ENCODE results near the gene PLOD1.
"Not testable (repeated sequence)": the region's sequence is repeated elsewhere in the genome, so short reads cannot be mapped to it uniquely, and the experiment has no call there.

PLOD1 gene

DNA sequence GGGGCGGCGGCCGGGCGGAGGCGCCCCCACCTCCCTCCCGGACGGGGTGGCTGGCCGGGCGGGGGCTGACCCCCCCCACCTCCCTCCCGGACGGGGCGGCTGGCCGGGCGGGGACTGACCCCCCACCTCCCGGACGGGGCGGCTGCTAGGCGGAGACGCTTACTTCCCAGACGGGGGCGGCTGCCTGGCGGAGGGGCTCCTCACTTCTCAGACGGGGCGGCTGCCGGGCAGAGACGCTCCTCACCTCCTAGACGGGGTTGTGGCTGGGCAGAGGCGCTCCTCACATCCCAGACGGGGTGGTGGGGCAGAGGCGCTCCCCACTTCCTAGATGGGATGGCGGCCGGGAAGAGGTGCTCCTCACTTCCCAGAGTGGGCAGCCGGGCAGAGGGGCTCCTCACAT, 73.8 kb downstream of the PLOD1 start:
- not testable (repeated sequence) for DNase-seq

GRCh38 chr1:12009318-12009947, 74.9 kb downstream of the PLOD1 start:
- no peak for DNase-seq

GRCh38 chr1:12010746-12011570, 76.4 kb downstream of the PLOD1 start:
- no peak for DNase-seq

GRCh38 chr1:12011998-12012397, 77.5 kb downstream of the PLOD1 start:
- DNase-seq = no peak

GRCh38 chr1:12012560-12013316, 78.2 kb downstream of the PLOD1 start:
- DNase-seq = no peak

DNA sequence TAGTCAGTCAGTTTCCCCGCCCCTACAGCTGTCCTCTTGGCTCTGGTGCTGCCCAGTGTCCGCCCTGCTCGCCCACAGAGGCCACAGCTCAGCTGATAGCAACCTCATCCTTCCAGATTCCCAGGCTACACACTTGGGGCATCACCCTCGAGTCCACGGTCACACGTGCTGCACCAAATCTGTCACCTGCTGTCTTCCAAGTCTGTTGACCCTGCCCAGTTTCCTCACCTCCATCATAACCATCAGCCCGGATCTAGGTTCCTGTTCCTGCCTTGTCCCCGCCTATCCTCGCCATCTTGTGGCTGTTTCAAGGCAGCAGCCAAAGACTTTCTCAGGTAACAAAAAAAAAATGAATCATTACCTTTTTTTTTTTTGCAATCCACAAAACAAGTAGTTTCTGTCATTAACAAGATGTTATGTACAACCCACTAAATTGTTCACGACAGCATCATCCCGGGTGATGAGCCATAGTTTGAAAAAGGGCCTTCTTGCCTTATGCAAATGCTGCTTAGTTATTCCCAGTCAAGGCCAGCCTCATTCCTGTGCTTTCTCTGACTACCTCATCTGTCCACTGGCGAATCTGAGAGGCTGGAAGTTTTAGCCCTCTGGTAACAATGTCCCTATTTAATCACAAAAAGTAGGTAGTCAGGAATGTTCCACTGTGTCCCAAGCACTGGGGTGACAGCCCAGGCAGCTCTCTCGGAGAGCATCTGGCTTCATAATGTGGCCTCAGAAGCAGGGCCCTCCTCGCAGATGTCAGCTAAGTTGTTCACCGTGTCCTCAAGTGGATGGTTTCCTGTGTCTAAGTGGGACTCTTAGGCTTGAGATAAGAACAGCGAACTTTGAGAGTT, 79.8 kb downstream of the PLOD1 start:
- DNase-seq = no peak

DNA sequence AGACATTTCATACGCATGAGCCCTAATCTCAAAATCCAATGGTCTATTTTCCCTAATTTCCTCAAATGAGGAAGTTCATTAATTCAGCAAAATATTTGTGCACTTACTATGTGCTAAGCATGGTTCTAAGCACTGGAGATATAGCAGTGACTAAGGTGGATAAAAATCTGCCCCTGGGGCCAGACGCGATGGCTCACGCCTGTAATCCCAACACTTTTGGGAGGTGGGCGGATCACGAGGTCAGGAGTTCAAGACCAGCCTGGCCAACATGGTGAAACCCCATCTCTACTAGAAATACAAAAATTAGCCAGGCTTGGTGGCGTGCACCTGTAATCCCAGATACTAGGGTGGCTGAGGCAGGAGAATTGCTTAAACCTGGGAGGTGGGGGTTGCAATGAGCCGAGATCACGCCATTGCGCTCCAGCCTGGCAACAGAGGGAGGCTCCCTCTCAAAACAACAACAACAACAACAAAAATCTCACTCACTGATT, 80.5 kb downstream of the PLOD1 start:
- DNase-seq = no peak

DNA sequence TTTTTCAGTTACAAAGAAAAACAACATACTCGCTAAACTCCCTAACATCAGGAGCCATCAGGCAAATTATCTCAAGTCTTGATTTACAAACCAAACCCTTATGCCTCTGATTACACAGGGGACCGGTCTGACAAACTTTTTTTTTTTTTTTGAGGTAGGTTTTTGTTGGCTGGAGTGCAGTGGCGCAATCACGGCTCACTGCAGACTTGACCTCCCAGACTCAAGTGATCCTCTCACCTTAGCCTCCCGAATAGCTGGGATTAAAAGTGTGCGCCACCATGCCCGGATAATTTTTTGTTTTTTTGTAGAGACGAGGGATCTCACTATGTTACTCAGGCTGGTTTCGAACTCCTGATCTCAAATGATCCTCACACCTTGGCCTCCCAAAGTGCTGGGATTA, 81.0 kb downstream of the PLOD1 start:
- no peak for DNase-seq

- no peak for DNase-seq
Measured at GRCh38 chr1:12016182-12016581, 81.7 kb downstream of the PLOD1 start.

GRCh38 chr1:12019858-12020509, 85.5 kb downstream of the PLOD1 start:
- peak; percentile 63 to 69 for DNase-seq

GRCh38 chr1:12021616-12022015, 87.1 kb downstream of the PLOD1 start:
- DNase-seq = no peak

GRCh38 chr1:12022036-12022435, 87.5 kb downstream of the PLOD1 start:
- DNase-seq = no peak

Data from AML-193 (cell line).